ENCODE measurements around the gene PRR18.
"Not testable (repeated sequence)": the region's sequence is repeated elsewhere in the genome, so short reads cannot be mapped to it uniquely, and the experiment has no call there.

Gene PRR18

GRCh38 chr6:166344921-166345320, 36.7 kb upstream of the PRR18 start:
- H3K27ac ChIP-seq (ENCODE audit: low read length); H3K9me3 ChIP-seq (ENCODE audit: insufficient read depth, low read depth, low read length); H3K9ac ChIP-seq (ENCODE audit: low read depth, low read length); H3K27me3 ChIP-seq (ENCODE audit: insufficient read depth, low read length); H3K36me3 ChIP-seq (ENCODE audit: insufficient read depth, low read depth, low read length); H3K4me3 ChIP-seq (ENCODE audit: low read length): not testable (repeated sequence)
- peaks cover 10% of the 10 kb centered on the region; the same call in 1 of the 2 replicates for H3K4me1 ChIP-seq (ENCODE audit: insufficient read depth, low read length)

GRCh38 chr6:166344240-166344639, 36.0 kb upstream of the PRR18 start:
- no peaks in the 10 kb centered on the region for H3K27me3 ChIP-seq (ENCODE audit: insufficient read depth, low read length)
- H3K4me1 ChIP-seq (ENCODE audit: insufficient read depth, low read length): peaks cover 10% of the 10 kb centered on the region; the same call in 1 of the 2 replicates
- no peak overlapping the region for H3K9ac ChIP-seq (ENCODE audit: low read depth, low read length)
- H3K4me3 ChIP-seq (ENCODE audit: low read length): no peak overlapping the region
- no peak overlapping the region for H3K27ac ChIP-seq (ENCODE audit: low read length)
- peaks cover 7% of the 10 kb centered on the region for H3K36me3 ChIP-seq (ENCODE audit: insufficient read depth, low read depth, low read length)
- no peaks in the 10 kb centered on the region for H3K9me3 ChIP-seq (ENCODE audit: insufficient read depth, low read depth, low read length)

- no peaks in the 10 kb centered on the region for H3K9me3 ChIP-seq (ENCODE audit: insufficient read depth, low read depth, low read length)
- H3K27ac ChIP-seq (ENCODE audit: low read length): peak overlapping the region; percentile 59
- H3K36me3 ChIP-seq (ENCODE audit: insufficient read depth, low read depth, low read length): peaks cover 9% of the 10 kb centered on the region
- no peaks in the 10 kb centered on the region for H3K27me3 ChIP-seq (ENCODE audit: insufficient read depth, low read length)
- H3K4me1 ChIP-seq (ENCODE audit: insufficient read depth, low read length): peaks cover 10% of the 10 kb centered on the region; the same call in 1 of the 2 replicates
- peak overlapping the region; percentile 95; the same call in 1 of the 2 replicates for H3K9ac ChIP-seq (ENCODE audit: low read depth, low read length)
- peak overlapping the region; percentile 98 for H3K4me3 ChIP-seq (ENCODE audit: low read length)
Observed at GRCh38 chr6:166343150-166343487, 34.9 kb upstream of the PRR18 start.

GRCh38 chr6:166342349-166343149, 34.4 kb upstream of the PRR18 start, which contains the start of gene SFT2D1:
TSS of gene SFT2D1 (minus strand) at chr6:166342545. CDS start at chr6:166342481, 64 bp downstream.
- H3K27ac ChIP-seq (ENCODE audit: low read length): peak within 1 kb of the TSS; percentile 59
- peak within 1 kb of the TSS; percentile 98 for H3K4me3 ChIP-seq (ENCODE audit: low read length)

GRCh38 chr6:166341977-166342348, 33.8 kb upstream of the PRR18 start:
- H3K36me3 ChIP-seq (ENCODE audit: insufficient read depth, low read depth, low read length): peaks cover 21% of the 10 kb centered on the region
- H3K9ac ChIP-seq (ENCODE audit: low read depth, low read length): peak overlapping the region; percentile 95
- H3K4me3 ChIP-seq (ENCODE audit: low read length): peak overlapping the region; percentile 98
- H3K27ac ChIP-seq (ENCODE audit: low read length): peak overlapping the region; percentile 59
- peaks cover 10% of the 10 kb centered on the region; the same call in 1 of the 2 replicates for H3K4me1 ChIP-seq (ENCODE audit: insufficient read depth, low read length)
- no peaks in the 10 kb centered on the region for H3K27me3 ChIP-seq (ENCODE audit: insufficient read depth, low read length)
- no peaks in the 10 kb centered on the region for H3K9me3 ChIP-seq (ENCODE audit: insufficient read depth, low read depth, low read length)

More at GRCh38 chr6:166342349-166343149, 34.4 kb upstream of the PRR18 start, which contains the start of gene SFT2D1:
- Histone ChIP-seq H3K36me3 (ENCODE audit: insufficient read depth, low read depth, low read length) (peaks cover 15% of the 10 kb centered on the region), H3K9ac (ENCODE audit: low read depth, low read length) (peak within 1 kb of the TSS; percentile 95), H3K27me3 (ENCODE audit: insufficient read depth, low read length) (no peaks in the 10 kb centered on the region), H3K9me3 (ENCODE audit: insufficient read depth, low read depth, low read length) (no peaks in the 10 kb centered on the region), H3K4me1 (ENCODE audit: insufficient read depth, low read length) (peaks cover 10% of the 10 kb centered on the region; the same call in 1 of the 2 replicates)

GRCh38 chr6:166341464-166341863, 33.3 kb upstream of the PRR18 start:
- no peak overlapping the region for H3K27ac ChIP-seq (ENCODE audit: low read length)
- peaks cover 26% of the 10 kb centered on the region for H3K36me3 ChIP-seq (ENCODE audit: insufficient read depth, low read depth, low read length)
- H3K9ac ChIP-seq (ENCODE audit: low read depth, low read length): peak overlapping the region; percentile 95
- no peaks in the 10 kb centered on the region for H3K9me3 ChIP-seq (ENCODE audit: insufficient read depth, low read depth, low read length)
- H3K4me3 ChIP-seq (ENCODE audit: low read length): peak overlapping the region; percentile 98
- H3K4me1 ChIP-seq (ENCODE audit: insufficient read depth, low read length): peaks cover 10% of the 10 kb centered on the region; the same call in 1 of the 2 replicates
- H3K27me3 ChIP-seq (ENCODE audit: insufficient read depth, low read length): no peaks in the 10 kb centered on the region

GRCh38 chr6:166338854-166339253, 30.7 kb upstream of the PRR18 start:
- Histone ChIP-seq H3K4me3 (ENCODE audit: low read length) (no peak overlapping the region), H3K9me3 (ENCODE audit: insufficient read depth, low read depth, low read length) (no peaks in the 10 kb centered on the region), H3K27ac (ENCODE audit: low read length) (no peak overlapping the region), H3K27me3 (ENCODE audit: insufficient read depth, low read length) (no peaks in the 10 kb centered on the region), H3K36me3 (ENCODE audit: insufficient read depth, low read depth, low read length) (peaks cover 46% of the 10 kb centered on the region), H3K4me1 (ENCODE audit: insufficient read depth, low read length) (peaks cover 10% of the 10 kb centered on the region; the same call in 1 of the 2 replicates), H3K9ac (ENCODE audit: low read depth, low read length) (no peak overlapping the region)

GRCh38 chr6:166336847-166337246, 28.7 kb upstream of the PRR18 start:
- Histone ChIP-seq H3K4me3 (ENCODE audit: low read length) (no peak overlapping the region), H3K9ac (ENCODE audit: low read depth, low read length) (no peak overlapping the region), H3K27ac (ENCODE audit: low read length) (no peak overlapping the region), H3K36me3 (ENCODE audit: insufficient read depth, low read depth, low read length) (peaks cover 46% of the 10 kb centered on the region), H3K9me3 (ENCODE audit: insufficient read depth, low read depth, low read length) (no peaks in the 10 kb centered on the region), H3K4me1 (ENCODE audit: insufficient read depth, low read length) (peaks cover 8% of the 10 kb centered on the region; the same call in 1 of the 2 replicates), H3K27me3 (ENCODE audit: insufficient read depth, low read length) (no peaks in the 10 kb centered on the region)

- H3K27ac ChIP-seq (ENCODE audit: low read length): no peak overlapping the region
- H3K9ac ChIP-seq (ENCODE audit: low read depth, low read length): no peak overlapping the region
- H3K36me3 ChIP-seq (ENCODE audit: insufficient read depth, low read depth, low read length): peaks cover 43% of the 10 kb centered on the region
- H3K9me3 ChIP-seq (ENCODE audit: insufficient read depth, low read depth, low read length): no peaks in the 10 kb centered on the region
- H3K27me3 ChIP-seq (ENCODE audit: insufficient read depth, low read length): no peaks in the 10 kb centered on the region
- peaks cover 11% of the 10 kb centered on the region; the same call in 1 of the 2 replicates for H3K4me1 ChIP-seq (ENCODE audit: insufficient read depth, low read length)
- no peak overlapping the region for H3K4me3 ChIP-seq (ENCODE audit: low read length)
Observed at GRCh38 chr6:166335378-166336302, 27.4 kb upstream of the PRR18 start.

- H3K36me3 ChIP-seq (ENCODE audit: insufficient read depth, low read depth, low read length): peaks cover 39% of the 10 kb centered on the region
- no peaks in the 10 kb centered on the region for H3K9me3 ChIP-seq (ENCODE audit: insufficient read depth, low read depth, low read length)
- no peaks in the 10 kb centered on the region for H3K27me3 ChIP-seq (ENCODE audit: insufficient read depth, low read length)
- no peak overlapping the region for H3K4me3 ChIP-seq (ENCODE audit: low read length)
- no peak overlapping the region for H3K9ac ChIP-seq (ENCODE audit: low read depth, low read length)
- no peak overlapping the region for H3K27ac ChIP-seq (ENCODE audit: low read length)
- H3K4me1 ChIP-seq (ENCODE audit: insufficient read depth, low read length): peaks cover 11% of the 10 kb centered on the region; the same call in 1 of the 2 replicates
Observed at GRCh38 chr6:166334878-166335277, 26.7 kb upstream of the PRR18 start.

GRCh38 chr6:166333172-166333995, 25.2 kb upstream of the PRR18 start:
- H3K36me3 ChIP-seq (ENCODE audit: insufficient read depth, low read depth, low read length): peaks cover 48% of the 10 kb centered on the region
- no peaks in the 10 kb centered on the region for H3K9me3 ChIP-seq (ENCODE audit: insufficient read depth, low read depth, low read length)
- peaks cover 11% of the 10 kb centered on the region; the same call in 1 of the 2 replicates for H3K4me1 ChIP-seq (ENCODE audit: insufficient read depth, low read length)
- H3K27me3 ChIP-seq (ENCODE audit: insufficient read depth, low read length): no peaks in the 10 kb centered on the region
- H3K9ac ChIP-seq (ENCODE audit: low read depth, low read length): no peak overlapping the region
- no peak overlapping the region for H3K27ac ChIP-seq (ENCODE audit: low read length)
- H3K4me3 ChIP-seq (ENCODE audit: low read length): no peak overlapping the region
